ENCODE results near the gene FBXW11.

DNA sequence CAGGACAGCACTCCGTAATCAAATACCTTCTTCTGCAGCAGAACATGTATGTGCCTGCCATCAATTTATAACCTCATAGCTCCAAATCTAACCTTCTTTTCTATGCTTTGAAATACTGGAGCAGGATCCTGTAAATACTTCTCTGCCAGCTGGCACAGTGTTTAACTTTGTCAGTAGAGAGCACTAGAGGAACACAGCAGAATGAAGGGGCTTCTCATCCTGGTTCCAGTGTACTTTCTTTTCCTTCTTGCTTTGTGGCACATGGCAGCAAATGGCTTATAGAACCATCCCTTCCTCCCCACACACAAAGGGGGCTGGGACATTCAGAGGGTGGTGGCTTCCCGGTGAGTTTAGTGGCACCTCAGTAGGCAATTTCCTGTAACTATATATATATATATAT lies 3.8 kb upstream of the FBXW11 start:
- TF ChIP-seq POLR2A (IDR thresholded peaks at IDR 0.05): no peak
- TF ChIP-seq, protein P1, sequence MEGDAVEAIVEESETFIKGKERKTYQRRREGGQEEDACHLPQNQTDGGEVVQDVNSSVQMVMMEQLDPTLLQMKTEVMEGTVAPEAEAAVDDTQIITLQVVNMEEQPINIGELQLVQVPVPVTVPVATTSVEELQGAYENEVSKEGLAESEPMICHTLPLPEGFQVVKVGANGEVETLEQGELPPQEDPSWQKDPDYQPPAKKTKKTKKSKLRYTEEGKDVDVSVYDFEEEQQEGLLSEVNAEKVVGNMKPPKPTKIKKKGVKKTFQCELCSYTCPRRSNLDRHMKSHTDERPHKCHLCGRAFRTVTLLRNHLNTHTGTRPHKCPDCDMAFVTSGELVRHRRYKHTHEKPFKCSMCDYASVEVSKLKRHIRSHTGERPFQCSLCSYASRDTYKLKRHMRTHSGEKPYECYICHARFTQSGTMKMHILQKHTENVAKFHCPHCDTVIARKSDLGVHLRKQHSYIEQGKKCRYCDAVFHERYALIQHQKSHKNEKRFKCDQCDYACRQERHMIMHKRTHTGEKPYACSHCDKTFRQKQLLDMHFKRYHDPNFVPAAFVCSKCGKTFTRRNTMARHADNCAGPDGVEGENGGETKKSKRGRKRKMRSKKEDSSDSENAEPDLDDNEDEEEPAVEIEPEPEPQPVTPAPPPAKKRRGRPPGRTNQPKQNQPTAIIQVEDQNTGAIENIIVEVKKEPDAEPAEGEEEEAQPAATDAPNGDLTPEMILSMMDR (IDR thresholded peaks at IDR 0.05): no peak
- no peak for TF ChIP-seq EP300 (IDR thresholded peaks at IDR 0.05)
